Stimulated activated memory B cell treated with anti-CD40 and anti-IgM and Interleukin-4, amounts not matched to agents 10 μg/mL and 1 μg/mL and 100 μg/mL, for 72 hours (primary cell): ENCODE measurements around the gene FIG4.
"Not testable (repeated sequence)": the region's sequence is repeated elsewhere in the genome, so short reads cannot be mapped to it uniquely, and the experiment has no call there.

Source experiments
- ATAC-seq: fragments of 150-1000 bp; cut with Tn5 transposase; 2 replicates; pipeline ENCODE4 v1.10.0; 2021
- H3K27ac Mint-ChIP-seq: one replicate; pipeline ENCODE4 v1.8.0; 2022; ENCODE audit warnings: mild to moderate bottlenecking, mixed read lengths
- H3K27me3 Mint-ChIP-seq: one replicate; pipeline ENCODE4 v1.8.0; 2022; ENCODE audit warnings: mixed read lengths
- H3K36me3 Mint-ChIP-seq: one replicate; pipeline ENCODE4 v1.8.0; 2022; ENCODE audit warnings: mixed read lengths
- H3K4me1 Mint-ChIP-seq: one replicate; pipeline ENCODE4 v1.8.0; 2022; ENCODE audit warnings: mixed read lengths
- H3K4me3 Mint-ChIP-seq: one replicate; pipeline ENCODE4 v1.8.0; 2022; ENCODE audit warnings: mild to moderate bottlenecking, moderate library complexity, mixed read lengths
- H3K9me3 Mint-ChIP-seq: one replicate; pipeline ENCODE4 v1.8.0; 2022; ENCODE audit warnings: mixed read lengths

The FIG4 gene

DNA sequence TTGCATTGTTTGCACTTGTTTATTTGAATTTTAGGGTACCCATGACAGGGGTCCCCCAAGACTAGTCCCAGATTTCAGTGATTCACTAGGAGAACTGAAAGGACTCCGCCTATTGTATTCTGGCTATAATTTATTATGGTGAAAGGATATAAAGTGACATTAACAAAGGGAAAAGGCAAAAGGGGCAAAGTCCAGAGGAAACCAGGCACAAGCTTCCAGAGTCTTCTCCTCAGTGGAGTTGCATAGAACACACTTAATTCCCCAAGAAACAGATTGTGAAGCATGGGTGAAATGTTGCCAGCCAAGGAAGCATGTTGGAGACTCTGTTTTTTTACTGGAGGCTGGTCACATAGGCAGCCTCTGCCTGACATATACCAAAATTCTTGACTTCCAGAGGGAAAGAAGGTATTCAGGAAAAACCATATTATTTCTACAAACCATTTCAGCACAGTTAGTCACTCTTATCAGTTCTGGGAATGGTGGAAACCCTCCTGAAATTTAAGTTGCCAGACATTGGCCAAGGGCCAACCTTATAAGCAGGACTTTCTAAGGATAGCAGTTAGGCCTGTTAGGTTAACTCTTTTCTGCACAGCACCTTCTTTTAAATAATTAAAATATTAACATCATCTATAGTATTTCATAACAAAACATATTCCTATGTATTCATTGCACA lies 71.8 kb downstream of the FIG4 start:
- H3K36me3 Mint-ChIP-seq, result peaks cover 54% of the 10 kb centered on the region

DNA sequence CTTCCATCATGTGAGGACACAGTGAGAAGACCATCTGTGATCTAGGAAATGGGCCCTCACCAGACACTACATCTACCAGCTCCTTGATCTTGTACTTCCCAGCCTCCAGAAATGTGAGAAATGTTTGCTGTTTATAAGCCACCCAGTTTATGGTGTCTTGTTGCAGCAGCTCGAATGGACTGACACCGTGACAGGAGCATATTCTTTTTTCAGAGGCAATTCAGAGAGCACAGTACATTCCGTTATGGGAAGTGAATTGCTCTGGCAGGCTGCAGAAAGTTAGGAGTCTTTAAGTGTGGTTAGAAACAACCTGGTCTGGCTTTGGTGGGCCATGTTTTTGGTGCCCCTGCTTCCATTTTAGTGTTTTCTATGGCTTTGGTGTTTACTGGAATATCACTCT lies 75.1 kb downstream of the FIG4 start:
- Mint-ChIP-seq H3K4me3 (no peak overlapping the region), H3K4me1 (peaks cover 30% of the 10 kb centered on the region), H3K36me3 (peaks cover 43% of the 10 kb centered on the region), H3K27ac (no peak overlapping the region), H3K9me3 (no peaks in the 10 kb centered on the region), H3K27me3 (no peaks in the 10 kb centered on the region)
- no peak for ATAC-seq

More for the DNA sequence above, 71.8 kb downstream of the FIG4 start:
- no peaks in the 10 kb centered on the region for H3K27me3 Mint-ChIP-seq
- no peak for ATAC-seq
- no peaks in the 10 kb centered on the region for H3K9me3 Mint-ChIP-seq
- H3K4me1 Mint-ChIP-seq, result peaks cover 23% of the 10 kb centered on the region
- H3K4me3 Mint-ChIP-seq, result no peak overlapping the region
- H3K27ac Mint-ChIP-seq, result no peak overlapping the region

- Mint-ChIP-seq H3K9me3 (peaks cover 6% of the 10 kb centered on the region), H3K27ac (no peak overlapping the region), H3K27me3 (no peaks in the 10 kb centered on the region), H3K4me1 (peaks cover 42% of the 10 kb centered on the region), H3K36me3 (peaks cover 54% of the 10 kb centered on the region), H3K4me3 (no peak overlapping the region)
- ATAC-seq, result no peak
Measured at GRCh38 chr6:109767961-109768360, 76.9 kb downstream of the FIG4 start.

DNA sequence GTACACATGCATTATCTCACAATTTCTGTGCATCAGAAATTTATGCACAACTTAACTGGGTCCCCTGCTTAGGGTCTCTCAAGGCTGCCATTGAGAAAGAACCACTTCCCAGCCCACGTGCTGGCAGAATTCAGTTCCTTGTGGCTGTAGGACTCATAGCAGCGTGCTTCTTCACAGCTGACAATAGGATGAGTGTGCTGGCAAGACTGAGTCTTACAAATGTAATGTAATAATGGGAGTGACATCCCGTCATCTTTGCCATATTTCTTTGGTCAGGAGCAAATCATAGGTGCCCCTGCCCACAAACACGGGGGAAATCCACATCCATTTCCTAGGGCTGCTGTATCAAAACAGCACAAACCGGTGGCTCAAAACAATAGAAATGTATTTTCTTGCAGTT lies 77.4 kb downstream of the FIG4 start:
- Mint-ChIP-seq H3K9me3 (peaks cover 6% of the 10 kb centered on the region), H3K4me1 (peaks cover 42% of the 10 kb centered on the region), H3K36me3 (peaks cover 56% of the 10 kb centered on the region), H3K4me3 (no peak overlapping the region), H3K27me3 (no peaks in the 10 kb centered on the region), H3K27ac (no peak overlapping the region)
- no peak for ATAC-seq

GRCh38 chr6:109769213-109769612 lies 78.1 kb downstream of the FIG4 start:
- H3K4me1 Mint-ChIP-seq, result peaks cover 42% of the 10 kb centered on the region
- H3K27ac Mint-ChIP-seq, result peak overlapping the region; percentile 35
- peak overlapping the region; percentile 18 for H3K4me3 Mint-ChIP-seq
- peaks cover 55% of the 10 kb centered on the region for H3K36me3 Mint-ChIP-seq
- no peak for ATAC-seq
- H3K27me3 Mint-ChIP-seq, result no peaks in the 10 kb centered on the region
- H3K9me3 Mint-ChIP-seq, result peaks cover 6% of the 10 kb centered on the region

- Mint-ChIP-seq H3K4me1 (peaks cover 42% of the 10 kb centered on the region), H3K9me3 (peaks cover 6% of the 10 kb centered on the region), H3K27me3 (no peaks in the 10 kb centered on the region), H3K4me3 (no peak overlapping the region), H3K27ac (no peak overlapping the region), H3K36me3 (peaks cover 51% of the 10 kb centered on the region)
- no peak for ATAC-seq
Measured at GRCh38 chr6:109770047-109770446, 79.0 kb downstream of the FIG4 start.

- peaks cover 47% of the 10 kb centered on the region for H3K36me3 Mint-ChIP-seq
- H3K9me3 Mint-ChIP-seq, result peaks cover 6% of the 10 kb centered on the region
- ATAC-seq, result no peak
- H3K27ac Mint-ChIP-seq, result peak overlapping the region; percentile 66
- no peaks in the 10 kb centered on the region for H3K27me3 Mint-ChIP-seq
- H3K4me3 Mint-ChIP-seq, result no peak overlapping the region
- H3K4me1 Mint-ChIP-seq, result peaks cover 45% of the 10 kb centered on the region
Measured at GRCh38 chr6:109770779-109771178, 79.7 kb downstream of the FIG4 start.

GRCh38 chr6:109771939-109772755 lies 81.1 kb downstream of the FIG4 start:
- peak; percentile 55 for ATAC-seq
- Mint-ChIP-seq H3K4me1 (peaks cover 49% of the 10 kb centered on the region), H3K36me3 (peaks cover 41% of the 10 kb centered on the region), H3K4me3 (peak overlapping the region; percentile 43), H3K27ac (peak overlapping the region; percentile 66)
- not testable (repeated sequence) for H3K27me3 Mint-ChIP-seq, H3K9me3 Mint-ChIP-seq

GRCh38 chr6:109772883-109773431 lies 81.9 kb downstream of the FIG4 start:
- Mint-ChIP-seq H3K27ac (peak overlapping the region; percentile 35), H3K36me3 (peaks cover 33% of the 10 kb centered on the region), H3K4me3 (no peak overlapping the region), H3K27me3 (no peaks in the 10 kb centered on the region), H3K9me3 (peaks cover 6% of the 10 kb centered on the region), H3K4me1 (peaks cover 43% of the 10 kb centered on the region)
- no peak for ATAC-seq

GRCh38 chr6:109781001-109781400 lies 89.9 kb downstream of the FIG4 start:
- no peaks in the 10 kb centered on the region for H3K27me3 Mint-ChIP-seq
- H3K36me3 Mint-ChIP-seq, result peaks cover 26% of the 10 kb centered on the region
- H3K9me3 Mint-ChIP-seq, result no peaks in the 10 kb centered on the region
- ATAC-seq, result no peak
- H3K4me3 Mint-ChIP-seq, result no peak overlapping the region
- peaks cover 9% of the 10 kb centered on the region for H3K4me1 Mint-ChIP-seq
- no peak overlapping the region for H3K27ac Mint-ChIP-seq

- Mint-ChIP-seq H3K9me3 (no peaks in the 10 kb centered on the region), H3K36me3 (peaks cover 26% of the 10 kb centered on the region), H3K4me3 (no peak overlapping the region), H3K27me3 (no peaks in the 10 kb centered on the region), H3K4me1 (peaks cover 6% of the 10 kb centered on the region), H3K27ac (peak overlapping the region; percentile 18)
- ATAC-seq, result no peak
Measured at GRCh38 chr6:109782491-109782999, 91.4 kb downstream of the FIG4 start.

DNA sequence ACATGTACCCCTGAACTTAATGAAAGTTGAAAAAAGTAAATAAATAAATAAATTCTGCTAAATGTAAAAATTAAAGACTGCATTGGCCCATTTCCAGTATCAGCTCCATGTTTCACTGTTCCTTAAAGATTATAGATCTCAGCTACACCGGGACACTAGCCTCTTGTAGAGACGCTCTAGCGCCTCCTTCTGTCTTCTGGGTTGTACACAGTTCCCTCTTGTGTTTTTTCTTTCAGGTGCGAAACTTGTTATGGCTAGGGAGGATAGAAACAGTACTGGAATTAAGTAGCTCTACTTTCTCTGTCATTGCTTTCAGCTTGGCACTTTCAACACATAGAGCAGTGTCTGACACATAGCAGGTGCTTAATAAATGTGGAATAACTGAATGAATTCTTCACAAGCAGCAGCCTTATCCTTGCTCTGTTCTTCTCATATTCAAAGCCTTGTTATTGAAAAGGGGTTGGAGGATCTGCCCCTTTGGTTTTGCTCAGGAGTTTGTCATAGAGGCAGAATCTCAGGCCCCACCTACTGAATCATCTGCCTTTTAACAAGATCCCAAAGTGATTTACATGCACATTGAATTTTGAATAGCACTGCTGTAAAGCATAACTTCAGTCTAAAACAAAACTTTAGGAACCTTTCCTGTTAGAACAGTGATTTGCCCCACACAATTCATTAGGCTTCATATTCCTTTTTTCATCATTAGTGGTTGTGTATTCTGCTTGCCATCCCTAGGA lies 92.3 kb downstream of the FIG4 start:
- no peak for ATAC-seq
- H3K27me3 Mint-ChIP-seq, result no peaks in the 10 kb centered on the region
- H3K9me3 Mint-ChIP-seq, result no peaks in the 10 kb centered on the region
- peaks cover 6% of the 10 kb centered on the region for H3K4me1 Mint-ChIP-seq
- H3K4me3 Mint-ChIP-seq, result no peak overlapping the region
- H3K27ac Mint-ChIP-seq, result no peak overlapping the region
- peaks cover 31% of the 10 kb centered on the region for H3K36me3 Mint-ChIP-seq

DNA sequence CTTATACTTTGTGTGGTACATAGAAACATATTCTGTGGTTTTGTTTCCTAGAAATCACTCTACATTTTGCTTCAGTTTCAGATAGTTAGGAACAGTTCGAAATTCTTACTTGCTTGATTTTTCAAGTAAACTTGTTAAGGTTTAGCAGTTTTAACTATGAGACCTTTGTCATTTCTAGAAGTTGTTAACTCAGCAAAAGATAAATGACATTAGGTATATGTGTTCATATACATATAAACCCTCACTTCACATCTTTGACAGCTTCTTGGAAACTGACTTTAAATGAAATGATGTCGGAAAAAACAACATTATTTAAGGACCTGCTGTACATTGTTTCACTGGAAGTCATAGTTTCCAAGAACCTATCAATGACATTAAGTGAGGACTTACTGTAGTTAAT lies 96.2 kb downstream of the FIG4 start:
- H3K36me3 Mint-ChIP-seq, result peaks cover 36% of the 10 kb centered on the region
- H3K9me3 Mint-ChIP-seq, result no peaks in the 10 kb centered on the region
- H3K4me3 Mint-ChIP-seq, result no peak overlapping the region
- no peak overlapping the region for H3K27ac Mint-ChIP-seq
- ATAC-seq, result no peak
- H3K4me1 Mint-ChIP-seq, result no peaks in the 10 kb centered on the region
- no peaks in the 10 kb centered on the region for H3K27me3 Mint-ChIP-seq

DNA sequence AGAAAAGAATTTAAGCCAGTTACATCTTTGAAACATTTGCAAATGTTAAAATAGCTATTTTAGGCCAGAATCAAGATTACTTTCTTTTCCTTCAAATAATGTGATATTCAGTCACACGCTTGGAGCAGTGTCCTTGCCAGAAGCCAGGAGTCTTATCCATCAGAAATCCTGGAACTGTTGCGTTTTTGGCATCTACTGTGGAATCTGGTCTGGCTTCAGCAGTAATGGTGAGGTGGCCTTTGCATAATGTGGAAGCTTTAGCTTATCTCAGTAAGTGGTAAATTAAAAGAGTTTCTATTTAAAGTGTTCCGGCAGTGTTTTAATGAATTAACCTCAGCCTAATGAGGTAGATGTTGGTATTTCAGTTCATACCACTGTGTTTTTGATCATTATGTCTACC lies 97.6 kb downstream of the FIG4 start:
- Mint-ChIP-seq H3K9me3 (no peaks in the 10 kb centered on the region), H3K4me3 (no peak overlapping the region), H3K4me1 (no peaks in the 10 kb centered on the region), H3K36me3 (peaks cover 29% of the 10 kb centered on the region), H3K27me3 (no peaks in the 10 kb centered on the region), H3K27ac (no peak overlapping the region)
- no peak for ATAC-seq

DNA sequence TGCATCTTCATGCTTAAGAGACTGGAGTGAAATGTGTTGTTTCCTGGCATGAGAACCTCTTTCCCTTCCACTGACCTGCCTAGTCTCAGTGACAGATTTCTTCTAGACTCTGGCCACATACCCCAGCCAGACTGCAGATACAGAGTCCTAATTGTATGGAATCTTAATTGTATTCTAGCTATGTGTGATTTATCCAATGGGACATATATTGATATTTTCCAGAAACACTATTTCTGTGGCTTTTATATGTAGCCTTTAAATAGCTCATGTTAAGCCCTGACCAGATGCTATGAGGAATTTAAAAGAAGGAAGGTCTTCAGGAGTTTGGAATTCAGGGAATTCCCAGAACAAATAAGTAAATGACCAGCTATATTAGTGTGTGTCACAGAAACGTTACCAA lies 99.0 kb downstream of the FIG4 start:
- Mint-ChIP-seq H3K4me1 (peaks cover 11% of the 10 kb centered on the region), H3K27ac (no peak overlapping the region)

More for the DNA sequence above, 99.0 kb downstream of the FIG4 start:
- peaks cover 23% of the 10 kb centered on the region for H3K36me3 Mint-ChIP-seq
- no peaks in the 10 kb centered on the region for H3K27me3 Mint-ChIP-seq
- no peak overlapping the region for H3K4me3 Mint-ChIP-seq
- ATAC-seq, result no peak
- H3K9me3 Mint-ChIP-seq, result no peaks in the 10 kb centered on the region
